H1 (cell line): ENCODE data around the gene CD3D.

Experiments
- BRCA1 ChIP-seq: IDR thresholded peaks from 2 replicates; pipeline ENCODE4 v1.6.1; 2012; ENCODE audit warnings: low read depth, low read length, improper control_type of control experiment
- CREB1 ChIP-seq: IDR thresholded peaks from 2 replicates; pipeline ENCODE4 v1.6.1; 2012; ENCODE audit warnings: inconsistent platforms
- CTCF ChIP-seq, 3 experiments: IDR thresholded peaks; 1 replicate in 2 of 3; 2 replicates in 1 of 3; pipeline versions ENCODE4 v1.5.1 to v1.6.1; 2011; ENCODE audit warnings: low read length in 3 of 3, mild to moderate bottlenecking in 3 of 3, inconsistent platforms in 2 of 3, low read depth in 1 of 3, moderate library complexity in 1 of 3; ENCODE audit not compliant: insufficient read depth in 1 of 3; ENCODE audit errors: control extremely low read depth in 1 of 3
- EGR1 ChIP-seq: IDR thresholded peaks from 2 replicates; pipeline ENCODE4 v1.6.1; 2011; ENCODE audit warnings: low read depth, low read length, borderline replicate concordance
- JUN ChIP-seq: IDR thresholded peaks from 2 replicates; pipeline ENCODE4 v1.6.1; 2011; ENCODE audit warnings: low read depth, mild to moderate bottlenecking, improper control_type of control experiment, low read length
- SP2 ChIP-seq: IDR thresholded peaks from 2 replicates; pipeline ENCODE4 v1.6.1; 2012; ENCODE audit warnings: mild to moderate bottlenecking, low read length, inconsistent platforms
- SP4 ChIP-seq: IDR thresholded peaks from 2 replicates; pipeline ENCODE4 v1.6.1; 2012; ENCODE audit warnings: low read length, inconsistent platforms
- TAF1 ChIP-seq: IDR thresholded peaks from 2 replicates; pipeline ENCODE4 v1.6.1; 2011; ENCODE audit warnings: mild to moderate bottlenecking, low read depth, low read length
- USF2 ChIP-seq: IDR thresholded peaks from 2 replicates; pipeline ENCODE4 v1.6.1; 2011; ENCODE audit warnings: low read length, improper control_type of control experiment

GRCh38 chr11:118295199-118295598 lies 47.3 kb downstream of the CD3D start:
- no peak for TF ChIP-seq JUN
- peak in 2 of 3 experiments; percentile 2 to 9; a peak in 2 of 4 replicates for TF ChIP-seq CTCF (IDR thresholded peaks at IDR 0.05; ENCODE audit: control extremely low read depth in 1 of 3, insufficient read depth in 1 of 3, low read depth in 1 of 3, low read length in 3 of 3)
- no peak for TF ChIP-seq SP4
- no peak for TF ChIP-seq SP2
- no peak for TF ChIP-seq BRCA1
- TF ChIP-seq CREB1, result no peak
- TF ChIP-seq EGR1, result no peak
- no peak for TF ChIP-seq USF2
- no peak for TF ChIP-seq TAF1
